Suprapubic skin (tissue), 4 donors: Measurements from ENCODE around the gene SPP1.

Source experiments
- EP300 ChIP-seq: sonication (generic); formaldehyde crosslinking; IDR thresholded peaks from one replicate; pipeline ENCODE4 v1.6.1; 2017; ENCODE audit warnings: antibody characterized with exemption
- POLR2A ChIP-seq, 2 donors: fragments of 450-650 bp; IDR thresholded peaks; one replicate each; pipeline ENCODE4 v1.6.1; 2017; ENCODE audit warnings: antibody characterized with exemption in 2 of 2, mild to moderate bottlenecking in 2 of 2, moderate library complexity in 2 of 2
- POLR2AphosphoS5 ChIP-seq, 3 donors: sonication (generic); formaldehyde crosslinking; IDR thresholded peaks; one replicate each; pipeline ENCODE4 v1.6.1; 2017; ENCODE audit warnings: antibody characterized with exemption in 3 of 3

GRCh38 chr4:87957061-87957460 is 18.5 kb upstream of the SPP1 start:
- no peak for TF ChIP-seq POLR2AphosphoS5 (IDR thresholded peaks at IDR 0.05)
- TF ChIP-seq POLR2A (IDR thresholded peaks at IDR 0.05) = no peak
- no peak for TF ChIP-seq EP300
